Thyroid gland (tissue), 4 donors: Measurements from ENCODE around the gene PTCSC3.

Experiments
- CTCF ChIP-seq, 6 experiments: fragments of 200-600 bp in 3 of 6; fragments of 450-650 bp in 3 of 6; sonication (generic) in 3 of 6; IDR thresholded peaks; one replicate each; pipeline ENCODE4 v1.5.1; 2016 to 2019; ENCODE audit warnings: antibody characterized with exemption in 6 of 6, mild to moderate bottlenecking in 2 of 6, inconsistent platforms in 1 of 6, moderate library complexity in 1 of 6
- POLR2A ChIP-seq, 2 donors: fragments of 450-650 bp; IDR thresholded peaks; one replicate each; pipeline ENCODE4 v1.6.1; 2017; ENCODE audit warnings: antibody characterized with exemption in 2 of 2, mild to moderate bottlenecking in 2 of 2, moderate library complexity in 1 of 2

GRCh38 chr14:36163451-36163850, 13.1 kb downstream of the PTCSC3 start:
- TF ChIP-seq CTCF (IDR thresholded peaks at IDR 0.05) (no peak), POLR2A (IDR thresholded peaks at IDR 0.05) (no peak)
